NCI-H2227 (cell line): ENCODE results near the gene CACFD1.

Experiments used
- DNase-seq: peaks from one replicate; lab custom pipeline; 2025; ENCODE audit not compliant: unreplicated experiment; lab: John Stamatoyannopoulos, UW

Gene CACFD1

GRCh38 chr9:133463864-133464615 lies 4.3 kb downstream of the CACFD1 start:
- DNase-seq: no peak

GRCh38 chr9:133464638-133465037 lies 4.9 kb downstream of the CACFD1 start:
- DNase-seq: no peak

DNA sequence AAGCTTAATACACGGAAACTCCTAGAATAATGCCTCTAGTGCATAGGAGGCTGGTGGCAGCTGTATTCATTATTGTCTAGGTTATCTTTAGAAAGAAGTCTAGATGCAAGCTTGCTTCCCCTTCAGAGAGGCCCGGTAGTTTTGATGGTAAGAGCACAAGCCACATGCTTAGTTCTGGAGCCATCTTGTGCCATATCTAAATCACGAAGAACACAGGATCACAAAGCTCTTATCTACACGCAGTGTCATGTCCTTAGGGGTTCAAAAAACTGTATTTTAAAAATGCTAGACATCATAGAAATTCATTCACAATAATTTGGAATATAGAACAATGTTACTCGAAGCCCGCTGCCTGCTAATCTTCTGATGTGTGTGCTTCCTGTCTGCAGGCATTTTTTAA lies 6.2 kb downstream of the CACFD1 start:
- no peak for DNase-seq

- no peak for DNase-seq
These were observed 7.3 kb downstream of the CACFD1 start for GRCh38 chr9:133467101-133467500.

GRCh38 chr9:133468374-133468773 lies 8.6 kb downstream of the CACFD1 start:
- no peak for DNase-seq

DNA sequence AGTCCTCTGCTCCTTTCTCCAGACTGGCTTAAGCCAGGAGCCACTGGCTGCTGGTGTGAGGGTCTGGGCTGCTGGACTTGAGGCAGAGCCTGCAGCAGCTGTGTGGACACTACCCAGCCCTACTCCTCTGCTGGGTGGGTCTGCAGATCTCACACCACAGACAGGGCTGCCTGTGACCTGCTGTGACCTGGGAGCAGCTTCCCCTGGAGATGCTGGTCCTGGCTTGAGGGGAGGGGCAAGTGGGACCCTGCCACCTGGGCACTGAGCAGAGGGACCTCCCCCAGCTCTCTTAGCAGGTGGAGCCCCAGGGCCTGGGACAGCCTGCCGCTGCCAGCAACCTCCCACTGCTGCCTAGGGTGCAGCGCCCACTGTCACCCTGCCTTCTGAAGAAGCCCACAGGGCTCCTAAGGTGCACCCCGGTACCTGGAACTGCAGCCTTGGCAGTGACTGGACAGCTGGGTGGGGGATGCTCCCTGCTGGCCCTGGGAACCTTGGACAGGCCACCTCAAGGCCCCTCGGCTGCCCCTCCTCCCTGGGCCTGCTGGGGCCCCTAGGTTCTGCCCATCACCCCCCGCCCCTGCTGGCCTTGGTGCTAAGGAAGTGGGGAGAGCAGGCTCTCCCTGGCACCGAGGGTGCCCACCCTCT lies 9.1 kb downstream of the CACFD1 start:
- DNase-seq: no peak

GRCh38 chr9:133470427-133470924 lies 10.7 kb downstream of the CACFD1 start:
- no peak for DNase-seq

GRCh38 chr9:133470988-133471387 lies 11.2 kb downstream of the CACFD1 start:
- no peak for DNase-seq

DNA sequence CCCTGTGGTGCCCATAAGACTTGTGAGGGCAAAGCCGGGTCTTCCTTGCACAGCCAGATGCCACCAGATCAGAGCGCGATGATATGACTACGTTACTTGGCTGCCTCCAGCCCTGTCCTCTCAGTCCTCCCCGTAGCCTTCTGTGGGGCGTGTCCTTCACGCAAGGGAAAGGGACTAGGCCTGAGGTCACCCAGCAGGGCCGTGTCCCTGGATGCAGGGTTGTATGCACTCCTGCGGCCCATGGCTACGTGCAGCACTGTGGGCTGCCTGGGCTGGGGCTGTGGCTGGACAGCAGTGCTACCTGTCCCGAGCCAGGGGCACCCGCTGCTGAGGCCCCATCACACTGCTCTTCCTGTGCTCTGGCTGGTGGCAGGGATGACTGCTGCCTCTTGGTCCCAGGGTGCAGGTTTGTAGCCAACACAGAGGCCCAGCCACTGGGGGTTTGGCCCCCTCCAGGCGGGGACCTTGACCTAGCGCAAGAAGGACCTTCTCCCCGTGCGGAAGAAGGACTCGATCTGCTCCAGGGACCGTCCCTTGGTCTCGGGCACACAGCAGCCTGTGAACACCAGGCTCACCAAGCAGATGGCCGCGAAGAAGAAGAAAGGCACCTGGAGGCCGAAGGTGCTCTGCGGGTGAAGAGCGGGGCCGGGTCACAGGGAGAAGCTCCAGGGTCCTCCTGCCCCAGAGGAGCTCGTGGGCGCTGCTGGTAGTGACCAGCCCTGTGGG lies 11.9 kb downstream of the CACFD1 start:
- no peak for DNase-seq

GRCh38 chr9:133472277-133472645 lies 12.5 kb downstream of the CACFD1 start:
- DNase-seq: no peak

DNA sequence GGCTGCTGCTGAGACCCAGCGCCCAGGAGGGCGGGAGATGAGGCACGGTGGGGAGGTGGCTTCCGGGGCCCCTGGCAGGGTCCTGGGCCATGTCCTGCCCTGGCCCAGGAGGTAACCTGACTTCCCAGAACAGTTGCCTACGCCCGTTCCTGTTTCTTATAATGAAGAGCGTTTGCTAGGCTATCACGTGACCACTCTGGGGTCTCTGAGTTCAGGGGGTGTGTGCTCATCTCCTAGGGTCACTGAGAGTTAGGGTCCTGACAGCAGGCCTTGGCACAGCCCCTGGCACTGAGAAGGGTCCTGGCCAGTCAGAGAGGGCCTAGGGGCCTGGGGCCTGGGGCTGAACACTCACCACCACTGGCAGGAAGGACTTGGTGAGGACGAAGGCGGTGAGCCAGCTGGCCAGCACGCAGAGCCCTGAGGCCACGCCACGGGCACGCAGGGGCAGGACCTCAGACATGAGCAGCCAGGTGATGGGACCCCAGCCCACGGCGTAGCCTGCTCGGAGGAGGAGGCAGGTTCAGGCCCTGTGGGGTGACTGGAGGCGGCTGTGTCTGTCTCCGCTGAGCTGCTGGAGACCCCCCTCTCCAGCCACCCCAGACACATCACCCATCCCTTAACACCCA lies 13.1 kb downstream of the CACFD1 start:
- DNase-seq: no peak

DNA sequence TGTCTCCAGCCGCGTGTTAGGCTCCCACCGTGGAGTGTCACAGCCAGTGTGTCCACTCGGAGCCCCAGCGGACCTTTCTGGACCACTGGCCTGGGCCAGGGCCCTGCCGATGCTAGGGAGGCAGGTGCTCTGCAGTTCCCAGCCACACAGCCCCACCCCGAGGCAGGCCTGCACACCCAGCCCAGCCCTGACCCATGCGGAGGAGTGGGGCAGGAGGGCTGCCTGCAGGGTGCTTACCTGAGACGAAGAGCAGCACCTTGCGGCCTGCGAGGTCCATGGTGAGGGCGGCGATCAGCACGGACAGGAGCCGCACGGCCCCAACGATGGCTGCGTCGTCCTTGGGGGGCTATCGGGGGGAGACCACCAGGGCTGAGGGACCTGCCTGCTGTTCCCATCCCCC lies 14.0 kb downstream of the CACFD1 start:
- no peak for DNase-seq

GRCh38 chr9:133474215-133474614 lies 14.4 kb downstream of the CACFD1 start:
- DNase-seq: no peak

- no peak for DNase-seq
These were observed 15.1 kb downstream of the CACFD1 start for GRCh38 chr9:133474853-133475252.

- DNase-seq: no peak
These were observed 15.7 kb downstream of the CACFD1 start for GRCh38 chr9:133475292-133476012.

DNA sequence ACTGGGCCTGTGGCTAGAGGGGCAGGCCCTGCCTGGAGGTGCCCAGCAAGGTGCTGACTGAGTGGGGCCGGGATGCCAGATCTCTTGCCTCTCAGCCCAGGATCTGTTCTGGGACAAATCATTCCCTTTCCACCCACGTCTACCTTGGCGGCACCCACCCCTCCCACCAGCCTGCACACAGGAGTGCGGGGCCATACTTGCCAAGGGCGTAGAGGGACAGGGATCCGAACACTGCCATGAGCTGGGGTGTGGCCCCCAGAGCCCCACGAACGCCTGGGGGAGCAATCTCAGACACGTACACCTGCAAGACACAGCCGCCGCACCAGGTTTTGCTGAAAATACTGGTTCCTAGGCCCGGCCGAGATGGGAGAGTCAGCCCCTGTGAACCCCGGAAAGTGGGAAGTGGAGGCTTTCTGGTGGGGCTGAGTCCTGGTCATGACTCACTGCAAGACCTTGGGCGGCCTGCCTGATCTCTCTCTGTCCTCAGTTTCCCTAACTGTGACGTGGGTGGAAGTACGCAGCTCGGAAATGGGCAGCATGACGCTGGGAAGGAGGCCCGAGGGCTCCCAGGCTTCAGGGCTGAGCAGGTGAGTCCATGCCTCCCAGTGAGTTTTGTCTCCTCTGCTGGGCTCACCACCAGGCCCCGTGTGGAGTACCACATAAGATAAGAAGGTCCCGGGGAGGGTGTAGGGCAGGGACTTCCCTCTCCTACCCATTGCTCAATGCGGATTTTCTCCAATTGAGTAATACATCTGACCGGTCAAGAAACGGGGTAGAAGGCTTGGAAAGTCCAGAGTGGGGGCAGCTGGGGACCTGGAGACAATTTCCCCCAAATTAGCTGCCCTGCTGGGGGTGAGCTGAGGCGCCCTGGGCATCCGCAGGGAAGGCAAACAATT lies 16.5 kb downstream of the CACFD1 start:
- no peak for DNase-seq

- no peak for DNase-seq
These were observed 17.2 kb downstream of the CACFD1 start for GRCh38 chr9:133476941-133477340.

DNA sequence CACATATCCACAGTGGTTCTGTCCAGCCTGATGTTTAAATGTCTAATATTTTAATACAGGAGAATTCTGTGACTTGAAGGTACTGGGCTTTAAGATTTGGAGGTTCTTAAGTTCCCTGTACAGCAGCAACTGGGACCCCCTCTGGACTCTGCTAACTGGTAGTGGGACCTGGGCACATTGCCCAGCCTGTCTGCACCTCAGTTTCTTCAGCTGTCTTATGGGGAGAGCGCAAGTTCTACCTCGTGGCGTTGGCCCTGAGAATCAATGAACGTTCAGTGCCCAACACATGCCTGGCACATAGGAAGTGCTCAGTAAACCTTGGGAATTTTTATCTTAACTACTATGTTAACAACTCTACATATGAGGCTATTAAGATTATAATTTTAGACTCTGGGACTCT lies 17.7 kb downstream of the CACFD1 start:
- DNase-seq: no peak

- no peak for DNase-seq
These were observed 18.4 kb downstream of the CACFD1 start for GRCh38 chr9:133477992-133478850.
